NCI-H2029 treated with DMSO at 0.1 percent for 48 hours (cell line): ENCODE measurements around the gene KSR1.
"Not testable (repeated sequence)": the region's sequence is repeated elsewhere in the genome, so short reads cannot be mapped to it uniquely, and the experiment has no call there.

ENCODE experiments used
- DNase-seq: peaks from one replicate; lab custom pipeline; 2025; lab: John Stamatoyannopoulos, UW

The KSR1 gene

GRCh38 chr17:27455236-27455913, 873 bp upstream of the KSR1 start:
- no peak for DNase-seq

DNA sequence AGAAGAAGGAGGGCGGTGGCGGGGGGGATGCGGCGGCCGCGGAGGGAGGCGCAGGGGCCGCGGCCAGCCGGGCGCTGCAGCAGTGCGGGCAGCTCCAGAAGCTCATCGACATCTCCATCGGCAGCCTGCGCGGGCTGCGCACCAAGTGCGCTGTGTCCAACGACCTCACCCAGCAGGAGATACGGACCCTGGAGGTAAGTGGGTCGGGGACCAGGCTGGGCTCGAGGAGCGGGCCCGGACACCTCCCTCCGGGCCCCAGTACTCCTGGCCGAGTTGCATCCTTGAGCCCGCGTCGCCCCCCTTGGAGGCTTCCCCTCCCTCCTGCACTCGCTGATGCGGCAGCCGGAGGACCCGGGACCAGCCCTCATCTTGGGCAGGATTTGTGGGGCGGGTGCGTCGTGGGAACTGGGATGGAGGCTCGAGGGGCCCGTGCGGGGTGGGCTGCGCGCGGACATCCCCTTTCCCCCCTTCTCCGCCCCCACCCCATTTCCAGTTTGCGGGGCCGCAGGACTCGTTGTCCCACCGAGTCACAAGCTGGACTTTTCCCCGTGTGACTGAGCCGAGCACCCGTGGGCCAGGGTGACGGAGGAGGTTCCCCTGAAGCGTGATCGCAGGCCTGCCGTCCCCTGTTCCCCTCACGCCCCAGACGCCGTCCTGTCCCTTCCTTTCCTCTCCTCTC, 572 bp downstream of the KSR1 start:
- DNase-seq = no peak

DNA sequence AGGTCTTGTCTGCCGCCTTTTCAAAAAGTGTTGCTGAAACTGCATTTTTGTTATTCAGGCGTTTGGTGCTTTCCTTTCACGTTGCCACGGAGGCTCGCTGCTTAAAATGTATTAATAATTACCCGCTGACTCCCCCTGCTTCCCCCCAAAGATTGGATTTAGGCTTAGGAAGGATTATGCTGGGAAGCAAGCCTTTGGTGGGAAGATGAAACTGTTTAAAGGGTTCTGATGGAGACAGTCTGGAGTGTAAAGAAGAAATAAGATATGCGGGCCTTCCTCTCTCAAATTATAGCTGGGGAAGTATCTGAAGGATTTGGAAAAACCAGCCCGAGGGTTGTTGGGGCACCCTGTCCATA, 1.1 kb downstream of the KSR1 start:
- no peak for DNase-seq

- no peak for DNase-seq
Observed at GRCh38 chr17:27457731-27458523, 1.7 kb downstream of the KSR1 start.

DNA sequence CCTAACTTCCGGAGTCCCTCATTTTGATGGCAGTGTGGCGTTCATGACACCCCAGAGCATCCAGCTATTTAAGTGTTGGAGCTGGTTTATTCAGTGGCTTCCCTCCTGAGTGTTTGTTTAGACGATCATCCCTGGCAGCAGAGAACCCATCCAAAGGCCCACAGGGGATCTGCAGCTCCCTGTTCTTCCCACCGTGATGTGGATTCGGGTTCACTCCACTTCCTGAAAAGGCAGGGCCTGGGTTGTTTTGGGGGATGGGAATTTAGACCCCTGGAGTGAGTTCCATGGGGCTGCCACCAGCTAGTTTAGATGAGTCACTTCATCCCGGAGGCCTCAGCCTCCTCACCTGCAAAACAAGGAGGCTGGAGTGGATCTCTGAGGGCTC, 2.3 kb downstream of the KSR1 start:
- no peak for DNase-seq

DNA sequence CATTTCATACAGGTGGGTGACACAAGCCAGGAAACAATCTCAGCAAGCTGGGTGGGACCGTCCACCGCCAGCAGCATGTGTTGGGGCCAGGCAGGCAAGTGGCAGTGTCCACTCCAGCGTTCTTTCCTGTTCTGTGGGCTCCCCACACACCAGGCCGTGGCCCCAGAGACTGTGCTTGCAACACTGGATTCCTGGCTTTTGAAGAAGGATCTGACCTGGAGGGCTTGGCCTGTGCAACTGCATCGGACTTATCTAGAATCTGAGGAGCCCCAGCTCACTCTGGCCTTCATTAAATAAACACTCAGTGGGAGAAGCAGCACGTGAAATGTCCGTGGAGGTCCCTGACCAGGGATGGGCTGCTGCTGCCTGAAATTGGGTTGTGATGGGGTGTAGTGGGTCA, 3.2 kb downstream of the KSR1 start:
- no peak for DNase-seq

DNA sequence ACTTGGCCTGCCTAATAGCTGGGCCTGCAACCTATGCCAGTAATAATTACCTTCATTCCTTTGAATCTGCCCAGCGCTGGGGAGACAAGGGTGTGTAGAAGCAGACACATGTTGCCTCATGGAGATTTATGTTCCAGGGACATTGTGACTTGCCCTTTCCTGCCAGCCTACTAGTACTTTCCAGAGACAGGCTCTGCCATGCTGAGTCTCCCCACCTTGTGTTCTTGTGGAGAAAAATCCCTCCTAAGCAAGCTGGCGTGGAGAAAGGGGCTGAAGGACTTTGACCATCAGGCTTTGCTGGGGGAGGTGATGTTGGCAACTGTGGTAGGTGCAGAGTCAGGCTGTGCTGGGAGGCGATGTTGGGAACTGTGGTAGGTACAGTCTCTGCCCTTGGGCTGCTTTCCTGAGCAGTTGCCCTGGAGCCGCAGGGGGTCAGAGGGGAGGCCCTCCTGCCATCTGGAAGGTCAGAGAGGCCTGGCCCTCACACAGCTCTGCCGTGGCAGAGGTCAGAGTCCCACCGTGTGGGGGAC, 4.0 kb downstream of the KSR1 start:
- DNase-seq = no peak

- no peak for DNase-seq
Observed at GRCh38 chr17:27461192-27461859, 5.1 kb downstream of the KSR1 start.

DNA sequence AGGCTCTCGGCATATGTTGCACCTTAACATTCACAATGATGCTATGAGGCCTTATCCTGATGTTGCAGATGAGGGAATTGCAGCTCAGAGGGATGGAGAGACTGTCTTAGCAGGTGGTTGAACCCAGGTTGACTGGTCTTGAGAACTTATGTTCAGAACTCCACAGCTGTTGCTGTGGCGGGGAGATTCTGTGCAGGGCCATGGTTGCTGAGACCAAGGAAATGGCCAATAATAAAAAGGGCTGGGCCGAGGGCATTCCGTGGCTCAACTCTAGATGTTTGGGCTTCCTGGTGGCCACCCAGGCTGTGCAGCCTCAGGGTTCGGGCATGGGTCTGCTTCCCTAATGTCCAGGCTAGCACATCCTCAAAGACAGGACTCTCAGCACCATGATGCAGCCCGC, 5.9 kb downstream of the KSR1 start:
- DNase-seq = no peak

DNA sequence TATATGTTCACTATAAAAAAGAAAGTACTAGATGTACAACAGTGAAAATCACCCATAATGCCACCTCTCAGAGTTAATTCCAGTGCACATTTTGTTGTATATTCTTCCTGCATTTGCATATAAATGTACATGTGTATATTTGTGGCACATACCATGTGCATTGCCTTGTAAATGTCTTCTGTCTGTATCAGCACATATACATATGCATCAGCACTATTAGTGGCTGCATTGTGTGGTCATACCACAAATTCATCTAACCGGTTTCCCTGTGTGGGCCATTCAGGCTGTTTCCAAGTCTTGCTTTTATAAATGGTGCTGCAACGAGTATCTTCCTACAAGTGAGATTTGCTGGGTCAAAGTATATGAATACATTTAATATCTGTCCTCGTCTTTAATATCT, 6.5 kb downstream of the KSR1 start:
- no peak for DNase-seq

DNA sequence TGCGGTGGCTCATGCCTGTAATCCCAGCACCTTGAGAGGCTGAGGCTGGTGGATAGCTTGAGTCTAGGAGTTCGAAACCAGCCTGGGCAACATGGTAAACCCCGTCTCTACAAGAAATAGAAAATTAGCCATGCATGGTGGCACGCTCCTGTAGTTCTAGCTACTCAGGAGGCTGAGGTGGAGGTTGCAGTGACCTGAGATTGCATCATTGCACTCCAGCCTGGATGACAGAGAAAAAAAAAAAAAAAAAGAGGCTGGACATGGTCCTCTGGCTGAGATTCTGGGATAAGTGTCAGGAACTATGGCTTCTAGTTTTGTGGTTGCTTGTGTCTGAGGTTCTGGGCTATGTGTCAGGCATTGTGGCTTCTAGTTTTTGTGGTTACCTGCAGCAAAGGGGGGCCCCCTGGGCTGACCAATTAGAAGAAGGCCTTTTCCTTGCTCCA, 7.0 kb downstream of the KSR1 start:
- DNase-seq = no peak

GRCh38 chr17:27464019-27464418, 7.8 kb downstream of the KSR1 start:
- not testable (repeated sequence) for DNase-seq

GRCh38 chr17:27464431-27464830, 8.2 kb downstream of the KSR1 start:
- no peak for DNase-seq

GRCh38 chr17:27465875-27466274, 9.6 kb downstream of the KSR1 start:
- not testable (repeated sequence) for DNase-seq

GRCh38 chr17:27466376-27466742, 10.1 kb downstream of the KSR1 start:
- no peak for DNase-seq

- DNase-seq = no peak
Observed at GRCh38 chr17:27466743-27467375, 10.6 kb downstream of the KSR1 start.

DNA sequence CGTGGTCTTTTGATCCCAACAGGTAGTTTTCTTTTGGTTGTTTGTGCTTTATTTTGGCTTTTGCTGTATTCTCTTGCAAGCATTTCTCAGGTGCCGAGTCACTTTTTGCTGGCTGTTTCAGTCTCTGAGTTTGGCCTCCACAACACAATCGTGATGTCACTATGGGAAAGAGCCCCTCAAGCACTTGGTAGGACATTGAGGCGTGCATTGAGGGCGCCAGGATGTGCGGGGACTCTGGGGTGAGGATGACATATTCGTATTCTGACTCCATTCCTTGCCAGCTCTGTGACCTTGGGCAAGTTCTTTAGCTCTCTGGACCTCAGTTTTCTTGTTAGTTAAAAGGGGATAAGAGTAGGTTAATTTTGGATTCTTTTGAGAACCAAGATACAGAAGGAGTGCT, 13.0 kb downstream of the KSR1 start:
- no peak for DNase-seq

- DNase-seq = no peak
Observed at GRCh38 chr17:27471321-27472269, 15.3 kb downstream of the KSR1 start.

DNA sequence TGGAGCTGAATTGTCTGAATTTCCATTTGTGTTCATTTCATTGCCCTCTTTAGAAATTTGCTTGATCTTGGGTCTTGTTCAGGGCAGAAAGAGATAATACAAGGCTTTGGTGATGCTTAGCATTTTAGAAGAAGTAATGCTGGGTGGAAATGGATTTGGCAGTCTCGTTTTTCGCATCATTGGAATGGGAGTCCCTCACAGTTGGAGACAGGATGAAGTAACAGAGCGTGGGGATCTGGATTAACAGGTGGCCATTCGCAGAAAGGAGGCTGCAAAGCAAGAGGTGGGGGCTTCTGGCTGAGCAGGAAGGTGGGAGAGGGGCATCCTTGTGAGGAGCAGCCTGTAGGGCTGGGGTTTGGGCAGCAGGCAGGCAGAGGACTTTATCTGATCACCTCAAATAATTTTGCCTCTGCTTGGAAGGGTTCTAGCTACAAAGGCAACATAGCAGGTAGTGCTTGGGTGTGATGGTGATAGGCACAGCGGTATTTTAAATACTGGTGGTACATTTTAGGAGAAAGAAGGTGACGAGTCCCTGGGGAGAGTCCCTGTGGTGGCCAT, 17.0 kb downstream of the KSR1 start:
- DNase-seq = no peak
